WERI-Rb-1 (cell line): ENCODE data around the gene SOWAHD.

ENCODE experiments used
- DNase-seq: peaks from one replicate; pipeline ENCODE4 v3.0.0-alpha.2; 2020
- H3K27ac ChIP-seq: fragments of 250-450 bp; sonication (Bioruptor Pico); 2 replicates; pipeline ENCODE4 v1.5.1; 2020; ENCODE audit warnings: mild to moderate bottlenecking, moderate library complexity
- H3K27me3 ChIP-seq: fragments of 250-450 bp; sonication (Bioruptor Pico); 2 replicates; pipeline ENCODE4 v1.5.1; 2021; ENCODE audit warnings: mild to moderate bottlenecking, low read depth, moderate library complexity; ENCODE audit not compliant: insufficient read depth, severe bottlenecking
- H3K36me3 ChIP-seq: fragments of 250-450 bp; sonication (Bioruptor Pico); 2 replicates; pipeline ENCODE4 v1.5.1; 2020; ENCODE audit warnings: mild to moderate bottlenecking, moderate library complexity
- H3K4me3 ChIP-seq: 2 replicates; pipeline ENCODE4 v1.5.1; 2011; ENCODE audit warnings: low read depth, mild to moderate bottlenecking, control low read depth, low read length
- H3K9me3 ChIP-seq: fragments of 250-450 bp; sonication (Bioruptor Pico); 2 replicates; pipeline ENCODE4 v1.5.1; 2021; ENCODE audit warnings: mild to moderate bottlenecking, moderate library complexity; ENCODE audit not compliant: severe bottlenecking
- CTCF ChIP-seq: IDR thresholded peaks from 2 replicates; pipeline ENCODE4 v1.5.1; 2011; ENCODE audit warnings: low read depth, mild to moderate bottlenecking, control low read depth, inconsistent platforms, low read length

The SOWAHD gene

GRCh38 chrX:119726900-119727555 lies 31.4 kb upstream of the SOWAHD start:
- no peak for DNase-seq
- no peaks in the 10 kb centered on the region for H3K9me3 ChIP-seq
- H3K27ac ChIP-seq = no peak overlapping the region
- no peak overlapping the region for H3K4me3 ChIP-seq
- H3K27me3 ChIP-seq = peaks cover 12% of the 10 kb centered on the region
- no peaks in the 10 kb centered on the region for H3K36me3 ChIP-seq
- TF ChIP-seq CTCF = no peak

DNA sequence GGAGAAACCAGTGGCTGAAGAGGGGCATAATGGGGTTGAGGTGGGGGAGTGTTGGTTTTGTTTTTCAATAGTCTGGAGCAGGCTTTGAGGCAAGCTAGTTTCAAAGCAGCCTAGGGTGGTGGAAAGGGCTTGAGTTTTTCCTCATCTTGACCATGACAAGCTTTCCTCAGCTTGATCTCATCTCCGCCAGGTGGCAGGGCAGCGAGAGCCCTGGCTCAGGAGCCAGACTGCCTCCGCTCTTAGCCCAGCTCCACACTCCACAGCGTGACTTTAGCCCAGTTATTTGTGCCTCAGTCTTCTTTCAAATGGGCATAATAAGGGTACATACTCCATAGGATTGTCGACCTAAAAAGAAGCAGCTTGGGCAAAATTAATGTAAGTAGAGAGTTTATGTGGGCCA lies 29.9 kb upstream of the SOWAHD start:
- no peak overlapping the region for H3K27ac ChIP-seq
- H3K27me3 ChIP-seq = peaks cover 15% of the 10 kb centered on the region
- H3K36me3 ChIP-seq = no peaks in the 10 kb centered on the region
- H3K4me3 ChIP-seq = no peak overlapping the region
- H3K9me3 ChIP-seq = no peaks in the 10 kb centered on the region
- DNase-seq = peak; percentile 34
- TF ChIP-seq CTCF = peak; percentile 71

DNA sequence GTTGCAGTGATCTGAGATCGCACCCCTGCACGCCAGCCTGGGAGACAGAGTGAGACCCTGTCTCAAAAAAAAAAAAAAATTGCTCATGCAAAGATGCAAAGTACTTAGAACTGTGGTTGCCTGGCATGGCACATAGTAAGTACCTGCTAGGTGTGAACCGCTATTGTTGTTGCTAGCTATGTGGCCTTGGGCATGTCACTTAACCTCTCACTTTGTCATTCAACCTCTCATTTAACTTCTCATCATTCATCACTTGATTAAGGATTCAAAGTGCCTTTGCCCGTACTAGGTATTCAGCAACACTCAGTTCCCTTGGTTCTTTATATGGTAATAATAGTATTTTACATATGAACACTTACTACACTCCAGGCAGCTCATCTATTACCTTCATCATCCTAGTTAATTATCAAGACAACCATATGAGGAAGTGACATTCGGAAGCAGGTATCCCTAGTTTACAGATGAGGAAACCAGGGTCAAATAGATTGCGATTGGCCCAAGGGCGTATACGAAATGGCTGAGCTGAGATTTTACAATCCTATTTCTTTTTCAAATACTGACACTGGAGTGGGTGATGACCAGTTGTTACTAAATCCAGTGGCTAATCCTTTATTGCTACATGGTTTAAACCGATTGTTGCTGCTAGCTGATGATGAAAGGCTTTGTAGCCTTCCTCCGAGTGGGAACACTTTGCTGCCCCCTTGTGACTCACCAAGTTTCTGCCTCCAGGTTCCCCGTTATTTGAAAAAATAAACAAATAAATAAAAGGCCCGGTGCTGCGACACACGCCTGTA lies 28.8 kb upstream of the SOWAHD start:
- TF ChIP-seq CTCF = peak; percentile 61
- Histone ChIP-seq H3K9me3 (no peaks in the 10 kb centered on the region), H3K27me3 (peaks cover 18% of the 10 kb centered on the region), H3K27ac (no peak overlapping the region), H3K36me3 (no peaks in the 10 kb centered on the region), H3K4me3 (no peak overlapping the region)
- peak; percentile 71 for DNase-seq

- Histone ChIP-seq H3K36me3 (no peaks in the 10 kb centered on the region), H3K4me3 (no peak overlapping the region), H3K27me3 (peaks cover 11% of the 10 kb centered on the region), H3K27ac (no peak overlapping the region), H3K9me3 (no peaks in the 10 kb centered on the region)
- no peak for DNase-seq
- TF ChIP-seq CTCF = no peak
These were observed 23.5 kb upstream of the SOWAHD start for GRCh38 chrX:119734897-119735339.

GRCh38 chrX:119735467-119735866 lies 22.9 kb upstream of the SOWAHD start:
- TF ChIP-seq CTCF = no peak
- Histone ChIP-seq H3K9me3 (no peaks in the 10 kb centered on the region), H3K4me3 (no peak overlapping the region), H3K36me3 (no peaks in the 10 kb centered on the region), H3K27me3 (peaks cover 9% of the 10 kb centered on the region), H3K27ac (no peak overlapping the region)
- no peak for DNase-seq
